Lower leg skin (tissue), 4 donors: Measurements from ENCODE around the gene GDF7. TPM values are rescaled to one million over a fixed set of nuclear protein-coding genes. Genes with fewer than 3 reads are reported as not detected.

Experiments
- DNase-seq, 2 donors: peaks; one replicate each; pipeline ENCODE4 v3.0.0-alpha.2; 2019; ENCODE audit warnings: low spot score in 2 of 2
- H3K4me3 ChIP-seq: fragments of 200-600 bp; sonication (generic); 2 replicates; pipeline ENCODE4 v1.5.1; 2017; ENCODE audit warnings: mild to moderate bottlenecking, low read depth; ENCODE audit not compliant: poor library complexity, severe bottlenecking
- CTCF ChIP-seq, 3 donors: fragments of 450-650 bp; IDR thresholded peaks; one replicate each; pipeline ENCODE4 v1.5.1; 2016; ENCODE audit warnings: antibody characterized with exemption in 3 of 3, mild to moderate bottlenecking in 3 of 3, moderate library complexity in 2 of 3
- POLR2A ChIP-seq, 2 donors: fragments of 450-650 bp; IDR thresholded peaks; one replicate each; pipeline ENCODE4 v1.6.1; 2016 to 2017; ENCODE audit warnings: antibody characterized with exemption in 2 of 2, mild to moderate bottlenecking in 1 of 2, moderate library complexity in 1 of 2
- WGBS, 2 donors: methylation state at CpG; one replicate each; pipeline ENCODE4 v1.1.5; 2018; 5-methylcytosine and 5-hydroxymethylcytosine counted together
- intact Hi-C: fragments of 100-400 bp; cut with DNase I; formaldehyde crosslinking; loops from one replicate; pipeline ENCODE4 v1.15.0; 2023; ENCODE audit warnings: low total_unique reads
- total RNA-seq, 4 donors: library from RNA; depleted of rRNA; stranded (reverse); fragments of >200 nt; gene quantifications; one replicate each; pipeline ENCODE4 v1.1.0, GENCODE V29; 2016

The GDF7 gene
- total RNA-seq, 4 donors from 2014 or later: 0.80 to 3.7 (median 2.4) TPM

- WGBS, 2 donors: 86 to 94% methylated on average over 6 to 8 of the region's 8 CpGs
- no peak for DNase-seq
- intact Hi-C loops: loop anchor here (5.0 to 10.0 kb wide), 2 partner anchors 203 to 250 kb away; partner anchors contain the start of gene RHOB
- TF ChIP-seq POLR2A (IDR thresholded peaks at IDR 0.05) (no peak), CTCF (IDR thresholded peaks at IDR 0.05) (no peak)
- no peak overlapping the region for H3K4me3 ChIP-seq
Measured at GRCh38 chr2:20647738-20648137, 19.2 kb upstream of the GDF7 start.

- DNase-seq: no peak
- no peak overlapping the region for H3K4me3 ChIP-seq
- intact Hi-C loops: loop anchor here (5.0 to 10.0 kb wide), 2 partner anchors 203 to 251 kb away; partner anchors contain the start of gene RHOB
- WGBS, 2 donors: 94 to 96% methylated on average over 4 of the region's 4 CpGs
- TF ChIP-seq POLR2A (IDR thresholded peaks at IDR 0.05) (no peak), CTCF (IDR thresholded peaks at IDR 0.05) (no peak)
Measured at GRCh38 chr2:20648206-20648605, 18.7 kb upstream of the GDF7 start.

- DNase-seq: no peak
- 97% methylated on average over 9 of the region's 9 CpGs for WGBS, 2 donors
- H3K4me3 ChIP-seq: no peak overlapping the region
- TF ChIP-seq CTCF (IDR thresholded peaks at IDR 0.05) (no peak), POLR2A (IDR thresholded peaks at IDR 0.05) (no peak)
- intact Hi-C loops: loop anchor here (5.0 to 10.0 kb wide), 2 partner anchors 204 to 252 kb away; partner anchors contain the start of gene RHOB
Measured at GRCh38 chr2:20648831-20649230, 18.1 kb upstream of the GDF7 start.

GRCh38 chr2:20649576-20649975, 17.4 kb upstream of the GDF7 start:
- intact Hi-C loops: loop anchor here (5.0 to 10.0 kb wide), 2 partner anchors 205 to 252 kb away; partner anchors contain the start of gene RHOB
- DNase-seq: no peak
- TF ChIP-seq POLR2A (IDR thresholded peaks at IDR 0.05): no peak
- no peak for TF ChIP-seq CTCF (IDR thresholded peaks at IDR 0.05)
- H3K4me3 ChIP-seq: no peak overlapping the region
- 59 to 82% methylated on average over 11 of the region's 11 CpGs for WGBS, 2 donors

GRCh38 chr2:20649976-20650375, 17.0 kb upstream of the GDF7 start:
- H3K4me3 ChIP-seq: peak overlapping the region; percentile 65
- no peak for DNase-seq
- intact Hi-C loops: loop anchor here (5.0 to 10.0 kb wide), 2 partner anchors 205 to 253 kb away; partner anchors contain the start of gene RHOB
- TF ChIP-seq POLR2A (IDR thresholded peaks at IDR 0.05) (no peak), CTCF (IDR thresholded peaks at IDR 0.05) (no peak)
- 42 to 43% methylated on average over 7 of the region's 7 CpGs for WGBS, 2 donors

GRCh38 chr2:20650393-20650876, 16.5 kb upstream of the GDF7 start:
- WGBS, 2 donors: 5 to 6% methylated on average over 17 to 18 of the region's 19 CpGs
- intact Hi-C loops: no loop called here
- H3K4me3 ChIP-seq: peak overlapping the region; percentile 65
- TF ChIP-seq CTCF (IDR thresholded peaks at IDR 0.05) (no peak), POLR2A (IDR thresholded peaks at IDR 0.05) (no peak)
- no peak for DNase-seq
